Gastrocnemius medialis (tissue), 4 donors: Measurements from ENCODE around the gene WWOX.

Experiments
- POLR2A ChIP-seq, 2 donors: fragments of 450-650 bp; IDR thresholded peaks; one replicate each; pipeline ENCODE4 v1.6.1; 2017; ENCODE audit warnings: antibody characterized with exemption in 2 of 2, mild to moderate bottlenecking in 2 of 2, moderate library complexity in 2 of 2
- TF ChIP-seq, protein P1 (sequence below), 5 experiments: fragments of 450-650 bp in 3 of 5; fragments of 200-600 bp in 2 of 5; sonication (generic) in 2 of 5; IDR thresholded peaks in 4 of 5; conservative IDR thresholded peaks in 1 of 5; 1 replicate in 4 of 5; 2 replicates in 1 of 5; pipeline ENCODE4 v1.5.1; 2016 to 2019; ENCODE audit warnings: antibody characterized with exemption in 5 of 5, mild to moderate bottlenecking in 3 of 5, moderate library complexity in 3 of 5

DNA sequence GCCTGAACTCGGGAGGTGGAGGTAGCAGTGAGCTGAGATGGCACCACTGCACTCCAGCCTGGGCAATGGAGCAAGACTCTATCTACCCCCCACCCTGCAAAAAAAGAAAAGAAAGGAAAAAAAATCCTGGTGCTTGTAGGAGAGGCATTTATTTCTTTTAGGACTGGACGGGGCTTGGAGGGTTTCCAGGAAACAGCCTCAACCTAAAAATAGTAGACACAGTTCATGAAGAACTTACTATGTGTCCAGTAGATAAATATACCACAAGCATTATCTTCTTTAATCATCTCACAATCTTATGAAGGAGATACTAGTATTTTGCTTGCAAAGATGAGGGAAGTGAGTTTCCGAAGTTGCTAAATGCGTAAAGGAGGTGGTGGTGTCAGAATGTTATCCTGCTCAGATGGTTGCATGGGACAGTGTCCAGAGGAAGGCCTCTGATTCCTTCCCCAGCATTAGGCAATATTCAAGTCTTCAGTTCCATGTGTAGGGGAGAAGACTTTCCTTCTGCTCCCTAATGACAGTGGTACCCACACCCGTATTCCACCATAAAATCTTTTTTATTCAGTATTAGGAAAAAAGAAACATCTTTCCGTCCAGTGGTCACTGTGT lies 263.2 kb downstream of the WWOX start:
- no peak for TF ChIP-seq POLR2A (IDR thresholded peaks at IDR 0.05)
- TF ChIP-seq, protein P1, sequence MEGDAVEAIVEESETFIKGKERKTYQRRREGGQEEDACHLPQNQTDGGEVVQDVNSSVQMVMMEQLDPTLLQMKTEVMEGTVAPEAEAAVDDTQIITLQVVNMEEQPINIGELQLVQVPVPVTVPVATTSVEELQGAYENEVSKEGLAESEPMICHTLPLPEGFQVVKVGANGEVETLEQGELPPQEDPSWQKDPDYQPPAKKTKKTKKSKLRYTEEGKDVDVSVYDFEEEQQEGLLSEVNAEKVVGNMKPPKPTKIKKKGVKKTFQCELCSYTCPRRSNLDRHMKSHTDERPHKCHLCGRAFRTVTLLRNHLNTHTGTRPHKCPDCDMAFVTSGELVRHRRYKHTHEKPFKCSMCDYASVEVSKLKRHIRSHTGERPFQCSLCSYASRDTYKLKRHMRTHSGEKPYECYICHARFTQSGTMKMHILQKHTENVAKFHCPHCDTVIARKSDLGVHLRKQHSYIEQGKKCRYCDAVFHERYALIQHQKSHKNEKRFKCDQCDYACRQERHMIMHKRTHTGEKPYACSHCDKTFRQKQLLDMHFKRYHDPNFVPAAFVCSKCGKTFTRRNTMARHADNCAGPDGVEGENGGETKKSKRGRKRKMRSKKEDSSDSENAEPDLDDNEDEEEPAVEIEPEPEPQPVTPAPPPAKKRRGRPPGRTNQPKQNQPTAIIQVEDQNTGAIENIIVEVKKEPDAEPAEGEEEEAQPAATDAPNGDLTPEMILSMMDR (IDR thresholded peaks at IDR 0.05 in 4 of 5, conservative IDR thresholded peaks at IDR 0.05 in 1 of 5) = no peak
